Posterior cingulate gyrus (tissue), 11 donors: ENCODE data around the gene CGB5.
"Not testable (repeated sequence)": the region's sequence is repeated elsewhere in the genome, so short reads cannot be mapped to it uniquely, and the experiment has no call there.

ENCODE experiments used
- DNase-seq, 10 donors: peaks; one replicate each; pipeline versions ENCODE4 v3.0.0 to v3.0.0-alpha.2; 2020 to 2021; ENCODE audit warnings: mixed read lengths in 3 of 10
- intact Hi-C: fragments of 100-400 bp; cut with DNase I; formaldehyde crosslinking; loops from one replicate; pipeline ENCODE4 v1.15.1; 2023

Gene CGB5

GRCh38 chr19:49056101-49056901, 12.7 kb downstream of the CGB5 start:
- intact Hi-C loops = no loop called here
- peak in 6 of 10 donors; percentile 10 to 88 (median 52) for DNase-seq

- peak in 2 of 10 donors; percentile 60 to 67 for DNase-seq
- intact Hi-C loops = not testable (repeated sequence)
These were observed 13.4 kb downstream of the CGB5 start for GRCh38 chr19:49056902-49057596.

GRCh38 chr19:49057636-49058234, 14.1 kb downstream of the CGB5 start, which contains the start of gene CGB7:
CGB7 (minus strand) TSS chr19:49057749; CDS start chr19:49055375, 2,374 bp downstream.
- intact Hi-C loops = no loop called here
- peak in 5 of 10 donors; percentile 8 to 87 (median 24) for DNase-seq

GRCh38 chr19:49058562-49058961, 14.9 kb downstream of the CGB5 start:
- intact Hi-C loops = no loop called here
- peak in 2 of 10 donors; percentile 21 to 63 for DNase-seq

GRCh38 chr19:49059053-49059452, 15.4 kb downstream of the CGB5 start:
- peak in 1 of 10 donors; percentile 22 for DNase-seq
- intact Hi-C loops = no loop called here

- no peak for DNase-seq
- intact Hi-C loops = no loop called here
These were observed 17.4 kb downstream of the CGB5 start for GRCh38 chr19:49061000-49061399.

- intact Hi-C loops = no loop called here
These were observed 17.8 kb downstream of the CGB5 start for GRCh38 chr19:49061445-49061844.

GRCh38 chr19:49064029-49064629, 20.5 kb downstream of the CGB5 start:
- intact Hi-C loops = no loop called here
- peak in 1 of 10 donors; percentile 72 for DNase-seq

More at GRCh38 chr19:49061445-49061844, 17.8 kb downstream of the CGB5 start:
- DNase-seq = peak in 1 of 10 donors; percentile 66

- peak in 1 of 10 donors; percentile 59 for DNase-seq
- intact Hi-C loops = no loop called here
These were observed 21.3 kb downstream of the CGB5 start, which contains the start of gene NTF4 for GRCh38 chr19:49064768-49065611. NTF4 (minus strand) TSS chr19:49064818; CDS start chr19:49061997, 2,821 bp downstream.

- intact Hi-C loops = no loop called here
- peak in 1 of 10 donors; percentile 26 for DNase-seq
These were observed 22.4 kb downstream of the CGB5 start for GRCh38 chr19:49065905-49066512.

- intact Hi-C loops = no loop called here
- peak in 1 of 10 donors; percentile 2 for DNase-seq
These were observed 23.9 kb downstream of the CGB5 start for GRCh38 chr19:49067554-49067953.

- intact Hi-C loops = no loop called here
- DNase-seq = peak in 1 of 10 donors; percentile 31
These were observed 25.4 kb downstream of the CGB5 start for GRCh38 chr19:49069026-49069425.

GRCh38 chr19:49070416-49070815, 26.8 kb downstream of the CGB5 start:
- intact Hi-C loops = no loop called here

GRCh38 chr19:49071860-49072547, 28.4 kb downstream of the CGB5 start:
- DNase-seq = no peak
- intact Hi-C loops = no loop called here

More at GRCh38 chr19:49070416-49070815, 26.8 kb downstream of the CGB5 start:
- DNase-seq = no peak

- intact Hi-C loops = no loop called here
- peak in 1 of 10 donors; percentile 4 for DNase-seq
These were observed 30.1 kb downstream of the CGB5 start for GRCh38 chr19:49073514-49074378.

- intact Hi-C loops = not testable (repeated sequence)
- peak in 9 of 10 donors; percentile 24 to 93 (median 54) for DNase-seq
These were observed 31.2 kb downstream of the CGB5 start for GRCh38 chr19:49074869-49075268.

GRCh38 chr19:49080392-49080791, 36.7 kb downstream of the CGB5 start:
- intact Hi-C loops = no loop called here
- DNase-seq = no peak

GRCh38 chr19:49081273-49081672, 37.6 kb downstream of the CGB5 start:
- DNase-seq = no peak
- intact Hi-C loops = no loop called here
